NT2/D1 (cell line): ENCODE measurements around the gene FAM81A.

Source experiments
- SUZ12 ChIP-seq: IDR thresholded peaks from 2 replicates; pipeline ENCODE4 v1.6.1; 2011; ENCODE audit not compliant: insufficient read length, insufficient read depth; ENCODE audit errors: extremely low read depth
- ZNF274 ChIP-seq: IDR thresholded peaks from 2 replicates; pipeline ENCODE4 v1.6.1; 2011; ENCODE audit warnings: mild to moderate bottlenecking, low read depth, low read length

GRCh38 chr15:59528961-59529402 lies 91.0 kb downstream of the FAM81A start:
- no peak for TF ChIP-seq SUZ12
- TF ChIP-seq ZNF274: no peak
